ENCODE measurements around the gene ELP5.

ELP5 gene, protein sequence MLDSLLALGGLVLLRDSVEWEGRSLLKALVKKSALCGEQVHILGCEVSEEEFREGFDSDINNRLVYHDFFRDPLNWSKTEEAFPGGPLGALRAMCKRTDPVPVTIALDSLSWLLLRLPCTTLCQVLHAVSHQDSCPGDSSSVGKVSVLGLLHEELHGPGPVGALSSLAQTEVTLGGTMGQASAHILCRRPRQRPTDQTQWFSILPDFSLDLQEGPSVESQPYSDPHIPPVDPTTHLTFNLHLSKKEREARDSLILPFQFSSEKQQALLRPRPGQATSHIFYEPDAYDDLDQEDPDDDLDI

GRCh38 chr17:7252176-7253043, at the start of gene ELP5:
TSS of gene ELP5 (plus strand) at chr17:7252215. CDS start at chr17:7252551, 336 bp downstream.
- Histone ChIP-seq H4K20me1 (ENCODE audit: control insufficient read depth, insufficient read depth, low read depth, low read length) (peaks cover 13% of the 10 kb centered on the region; the same call in 1 of the 2 replicates), H3K4me2 (ENCODE audit: low read length) (peak within 1 kb of the TSS; percentile 97), H3F3A (ENCODE audit: control insufficient read depth, insufficient read depth) (no peaks in the 10 kb centered on the region), H3K36me3 (ENCODE audit: control insufficient read depth, low read length) (peaks cover 60% of the 10 kb centered on the region), H3K79me2 (ENCODE audit: control insufficient read depth, low read length) (peaks cover 60% of the 10 kb centered on the region), H3K27ac (ENCODE audit: low read depth, low read length) (peak within 1 kb of the TSS; percentile 83), H3K9me2 (replicated peaks; ENCODE audit: control insufficient read depth, low read length) (no peaks in the 10 kb centered on the region), H3K4me3 (ENCODE audit: low read length) (peak within 1 kb of the TSS; percentile 88), H3K9me3 (ENCODE audit: control insufficient read depth, insufficient read depth, low read length) (no peaks in the 10 kb centered on the region), H3K27me3 (ENCODE audit: control insufficient read depth, low read length) (no peaks in the 10 kb centered on the region), H3K4me1 (ENCODE audit: control insufficient read depth, low read length) (peaks cover 25% of the 10 kb centered on the region)
- TF ChIP-seq, protein P1, sequence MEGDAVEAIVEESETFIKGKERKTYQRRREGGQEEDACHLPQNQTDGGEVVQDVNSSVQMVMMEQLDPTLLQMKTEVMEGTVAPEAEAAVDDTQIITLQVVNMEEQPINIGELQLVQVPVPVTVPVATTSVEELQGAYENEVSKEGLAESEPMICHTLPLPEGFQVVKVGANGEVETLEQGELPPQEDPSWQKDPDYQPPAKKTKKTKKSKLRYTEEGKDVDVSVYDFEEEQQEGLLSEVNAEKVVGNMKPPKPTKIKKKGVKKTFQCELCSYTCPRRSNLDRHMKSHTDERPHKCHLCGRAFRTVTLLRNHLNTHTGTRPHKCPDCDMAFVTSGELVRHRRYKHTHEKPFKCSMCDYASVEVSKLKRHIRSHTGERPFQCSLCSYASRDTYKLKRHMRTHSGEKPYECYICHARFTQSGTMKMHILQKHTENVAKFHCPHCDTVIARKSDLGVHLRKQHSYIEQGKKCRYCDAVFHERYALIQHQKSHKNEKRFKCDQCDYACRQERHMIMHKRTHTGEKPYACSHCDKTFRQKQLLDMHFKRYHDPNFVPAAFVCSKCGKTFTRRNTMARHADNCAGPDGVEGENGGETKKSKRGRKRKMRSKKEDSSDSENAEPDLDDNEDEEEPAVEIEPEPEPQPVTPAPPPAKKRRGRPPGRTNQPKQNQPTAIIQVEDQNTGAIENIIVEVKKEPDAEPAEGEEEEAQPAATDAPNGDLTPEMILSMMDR (IDR thresholded peaks at IDR 0.05; ENCODE audit: low read depth, low read length, poor library complexity, severe bottlenecking) = peak; percentile 63
- TF ChIP-seq EZH2phosphoT487 (IDR thresholded peaks at IDR 0.05; ENCODE audit: borderline replicate concordance, low read length) = no peak

GRCh38 chr17:7203391-7203790, 48.6 kb upstream of the ELP5 start:
- no peak overlapping the region for H3K4me3 ChIP-seq (ENCODE audit: low read length)
- no peaks in the 10 kb centered on the region for H3K79me2 ChIP-seq (ENCODE audit: control insufficient read depth, low read length)
- no peak overlapping the region for H3K27ac ChIP-seq (ENCODE audit: low read depth, low read length)
- TF ChIP-seq EZH2phosphoT487 (IDR thresholded peaks at IDR 0.05; ENCODE audit: borderline replicate concordance, low read length) = no peak
- TF ChIP-seq, protein P1 (IDR thresholded peaks at IDR 0.05; ENCODE audit: low read depth, low read length, poor library complexity, severe bottlenecking) = no peak
- H3K9me2 ChIP-seq (replicated peaks; ENCODE audit: control insufficient read depth, low read length) = no peaks in the 10 kb centered on the region
- H3K27me3 ChIP-seq (ENCODE audit: control insufficient read depth, low read length) = no peaks in the 10 kb centered on the region
- peaks cover 16% of the 10 kb centered on the region for H3K36me3 ChIP-seq (ENCODE audit: control insufficient read depth, low read length)
- no peaks in the 10 kb centered on the region for H4K20me1 ChIP-seq (ENCODE audit: control insufficient read depth, insufficient read depth, low read depth, low read length)
- H3K9me3 ChIP-seq (ENCODE audit: control insufficient read depth, insufficient read depth, low read length) = no peaks in the 10 kb centered on the region
- H3F3A ChIP-seq (ENCODE audit: control insufficient read depth, insufficient read depth) = no peaks in the 10 kb centered on the region
- H3K4me2 ChIP-seq (ENCODE audit: low read length) = no peak overlapping the region
- peaks cover 21% of the 10 kb centered on the region for H3K4me1 ChIP-seq (ENCODE audit: control insufficient read depth, low read length)

DNA sequence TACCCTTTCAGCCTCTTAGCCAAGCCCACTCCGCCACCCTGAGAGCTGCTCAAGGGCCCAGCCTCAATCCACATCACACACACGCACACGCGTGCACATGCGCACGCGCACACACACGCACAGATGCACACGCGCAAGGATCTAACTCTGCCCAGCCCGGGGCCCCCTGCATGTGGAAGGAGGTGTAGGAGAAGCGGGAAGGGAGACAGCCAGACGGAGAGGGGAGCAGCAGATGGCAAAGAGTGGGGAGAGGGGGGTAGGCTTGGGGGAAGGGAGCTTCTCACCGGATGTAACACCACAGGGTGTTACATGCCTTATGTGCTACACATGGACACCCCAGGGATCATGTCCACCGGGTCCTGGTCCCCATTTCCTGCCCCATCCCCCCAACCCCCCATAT, 47.7 kb upstream of the ELP5 start:
- Histone ChIP-seq H3K9me2 (replicated peaks; ENCODE audit: control insufficient read depth, low read length) (no peaks in the 10 kb centered on the region), H3K27me3 (ENCODE audit: control insufficient read depth, low read length) (no peaks in the 10 kb centered on the region), H3K27ac (ENCODE audit: low read depth, low read length) (peak overlapping the region; percentile 69), H3K4me1 (ENCODE audit: control insufficient read depth, low read length) (peaks cover 21% of the 10 kb centered on the region), H3K79me2 (ENCODE audit: control insufficient read depth, low read length) (0 out of 2 replicates have a peak, but pooled peaks cover 2% of the 10 kb centered on the region), H3K36me3 (ENCODE audit: control insufficient read depth, low read length) (peaks cover 16% of the 10 kb centered on the region), H3K4me3 (ENCODE audit: low read length) (peak overlapping the region; percentile 82), H4K20me1 (ENCODE audit: control insufficient read depth, insufficient read depth, low read depth, low read length) (no peaks in the 10 kb centered on the region), H3K9me3 (ENCODE audit: control insufficient read depth, insufficient read depth, low read length) (no peaks in the 10 kb centered on the region), H3F3A (ENCODE audit: control insufficient read depth, insufficient read depth) (no peaks in the 10 kb centered on the region), H3K4me2 (ENCODE audit: low read length) (peak overlapping the region; percentile 91)
- no peak for TF ChIP-seq EZH2phosphoT487 (IDR thresholded peaks at IDR 0.05; ENCODE audit: borderline replicate concordance, low read length)
- TF ChIP-seq, protein P1 (IDR thresholded peaks at IDR 0.05; ENCODE audit: low read depth, low read length, poor library complexity, severe bottlenecking) = no peak

All from DOHH2 (cell line).